HPDE6-E6E7 (cell line): ENCODE results near the gene KRTAP9-3.
"Not testable (repeated sequence)": the region's sequence is repeated elsewhere in the genome, so short reads cannot be mapped to it uniquely, and the experiment has no call there.

ENCODE experiments used
- DNase-seq: peaks from one replicate; pipeline ENCODE4 v3.0.0; 2011; ENCODE audit warnings: missing footprints; ENCODE audit errors: extremely low spot score

Gene KRTAP9-3

GRCh38 chr17:41249637-41250240 lies 17.5 kb downstream of the KRTAP9-3 start, which contains the start of gene KRTAP9-4:
Gene KRTAP9-4 (plus strand): TSS chr17:41249687. CDS start chr17:41249721, 34 bp downstream.
- not testable (repeated sequence) for DNase-seq

GRCh38 chr17:41251261-41251660 lies 19.0 kb downstream of the KRTAP9-3 start:
- no peak for DNase-seq

- no peak for DNase-seq
Measured at GRCh38 chr17:41254861-41255260, 22.6 kb downstream of the KRTAP9-3 start.

- not testable (repeated sequence) for DNase-seq
Measured at GRCh38 chr17:41255381-41256290, 23.4 kb downstream of the KRTAP9-3 start, which contains the start of gene KRTAP9-9. Gene KRTAP9-9 (plus strand): TSS chr17:41255384.

- DNase-seq: no peak
Measured at GRCh38 chr17:41256291-41256685, 24.0 kb downstream of the KRTAP9-3 start.

- no peak for DNase-seq
Measured at GRCh38 chr17:41258406-41258805, 26.2 kb downstream of the KRTAP9-3 start.

- DNase-seq: no peak
Measured at GRCh38 chr17:41263212-41263611, 31.0 kb downstream of the KRTAP9-3 start.

- DNase-seq: no peak
Measured at GRCh38 chr17:41264599-41264998, 32.4 kb downstream of the KRTAP9-3 start.

GRCh38 chr17:41265078-41265477 lies 32.8 kb downstream of the KRTAP9-3 start, which contains the start of gene KRTAP9-6:
Gene KRTAP9-6 (plus strand): TSS chr17:41265378. CDS start chr17:41265378, 0 bp downstream.
- no peak for DNase-seq

- DNase-seq: peak; percentile 10
Measured at GRCh38 chr17:41267711-41268110, 35.5 kb downstream of the KRTAP9-3 start.

- not testable (repeated sequence) for DNase-seq
Measured at GRCh38 chr17:41271323-41271722, 39.1 kb downstream of the KRTAP9-3 start.

- no peak for DNase-seq
Measured at GRCh38 chr17:41271858-41272257, 39.6 kb downstream of the KRTAP9-3 start.

GRCh38 chr17:41275648-41276190 lies 43.5 kb downstream of the KRTAP9-3 start, which contains the start of gene KRTAP9-7:
Gene KRTAP9-7 (plus strand): TSS chr17:41275698. CDS start chr17:41275698, 0 bp downstream.
- DNase-seq: not testable (repeated sequence)

- DNase-seq: no peak
Measured at GRCh38 chr17:41278176-41278955, 46.1 kb downstream of the KRTAP9-3 start.
